ENCODE data around the gene SPAG16. TPM values are rescaled to one million over a fixed set of nuclear protein-coding genes. Genes with fewer than 3 reads are reported as not detected.

The SPAG16 gene
- total and polyA plus RNA-seq, 2 donors from 2014 or later, result 35.9 to 38.5 TPM

- H3K27me3 ChIP-seq (ENCODE audit: control insufficient read depth, insufficient read depth, low read length), result no peaks in the 10 kb centered on the region
- H3K27ac ChIP-seq (ENCODE audit: low read depth in 2 of 2, low read length in 2 of 2), result no peak overlapping the region
- H3K9ac ChIP-seq (ENCODE audit: low read length in 3 of 3), result no peak overlapping the region
- no peaks in the 10 kb centered on the region for H3K9me3 ChIP-seq (ENCODE audit: control insufficient read depth in 2 of 3, insufficient read depth in 1 of 3, low read length in 3 of 3)
- H3K4me3 ChIP-seq (ENCODE audit: low read length in 3 of 3), result no peak overlapping the region
- no peaks in the 10 kb centered on the region for H3K4me1 ChIP-seq (ENCODE audit: control insufficient read depth in 2 of 3, insufficient read depth in 2 of 3, low read depth in 1 of 3, low read length in 3 of 3)
- DNase-seq (no peak), FAIRE-seq (no peak)
- no peaks in the 10 kb centered on the region for H3K36me3 ChIP-seq (ENCODE audit: control insufficient read depth in 2 of 3, insufficient read depth in 3 of 3, low read length in 3 of 3)
- intact Hi-C loops (cut with DNase I), result no loop called here
- TF ChIP-seq CTCF (IDR thresholded peaks at IDR 0.05; ENCODE audit: borderline replicate concordance, extremely low read depth, insufficient read depth), result no peak
Observed at GRCh38 chr2:213609570-213610170, 325.4 kb downstream of the SPAG16 start.

- no peaks in the 10 kb centered on the region for H3K27me3 ChIP-seq (ENCODE audit: control insufficient read depth, insufficient read depth, low read length)
- no peak overlapping the region for H3K4me3 ChIP-seq (ENCODE audit: low read length in 3 of 3)
- no peaks in the 10 kb centered on the region for H3K36me3 ChIP-seq (ENCODE audit: control insufficient read depth in 2 of 3, insufficient read depth in 3 of 3, low read length in 3 of 3)
- peaks cover 0 to 8% (median 0%) of the 10 kb centered on the region in 3 donors for H3K9me3 ChIP-seq (ENCODE audit: control insufficient read depth in 2 of 3, insufficient read depth in 1 of 3, low read length in 3 of 3)
- no peak for TF ChIP-seq CTCF (IDR thresholded peaks at IDR 0.05; ENCODE audit: borderline replicate concordance, extremely low read depth, insufficient read depth)
- no peak overlapping the region for H3K27ac ChIP-seq (ENCODE audit: low read depth in 2 of 2, low read length in 2 of 2)
- H3K9ac ChIP-seq (ENCODE audit: low read length in 3 of 3), result no peak overlapping the region
- no peak for DNase-seq
- H3K4me1 ChIP-seq (ENCODE audit: control insufficient read depth in 2 of 3, insufficient read depth in 2 of 3, low read depth in 1 of 3, low read length in 3 of 3), result no peaks in the 10 kb centered on the region
- intact Hi-C loops (cut with DNase I), result no loop called here
- no peak for FAIRE-seq
Observed at GRCh38 chr2:213627054-213627710, 342.9 kb downstream of the SPAG16 start.

GRCh38 chr2:213627835-213628460, 343.7 kb downstream of the SPAG16 start:
- no peak for FAIRE-seq
- intact Hi-C loops (cut with DNase I), result no loop called here
- no peak for DNase-seq

More at GRCh38 chr2:213627835-213628460, 343.7 kb downstream of the SPAG16 start:
- Histone ChIP-seq H3K36me3 (ENCODE audit: control insufficient read depth in 2 of 3, insufficient read depth in 3 of 3, low read length in 3 of 3) (no peaks in the 10 kb centered on the region), H3K9ac (ENCODE audit: low read length in 3 of 3) (no peak overlapping the region), H3K4me3 (ENCODE audit: low read length in 3 of 3) (no peak overlapping the region), H3K27me3 (ENCODE audit: control insufficient read depth, insufficient read depth, low read length) (no peaks in the 10 kb centered on the region), H3K27ac (ENCODE audit: low read depth in 2 of 2, low read length in 2 of 2) (no peak overlapping the region), H3K9me3 (ENCODE audit: control insufficient read depth in 2 of 3, insufficient read depth in 1 of 3, low read length in 3 of 3) (peaks cover 0 to 11% (median 2%) of the 10 kb centered on the region in 3 donors), H3K4me1 (ENCODE audit: control insufficient read depth in 2 of 3, insufficient read depth in 2 of 3, low read depth in 1 of 3, low read length in 3 of 3) (no peaks in the 10 kb centered on the region)
- TF ChIP-seq CTCF (IDR thresholded peaks at IDR 0.05; ENCODE audit: borderline replicate concordance, extremely low read depth, insufficient read depth), result no peak

Measured in kidney (tissue), 14 donors.